GM21360 (cell line): ENCODE results near the gene FOXO1.

Source experiments
- ATAC-seq: cut with Tn5 transposase; IDR thresholded peaks from one replicate; pipeline ENCODE4 v1.9.1; 2021; ENCODE audit warnings: mild to moderate bottlenecking, moderate library complexity; ENCODE audit not compliant: unreplicated experiment

Gene FOXO1

DNA sequence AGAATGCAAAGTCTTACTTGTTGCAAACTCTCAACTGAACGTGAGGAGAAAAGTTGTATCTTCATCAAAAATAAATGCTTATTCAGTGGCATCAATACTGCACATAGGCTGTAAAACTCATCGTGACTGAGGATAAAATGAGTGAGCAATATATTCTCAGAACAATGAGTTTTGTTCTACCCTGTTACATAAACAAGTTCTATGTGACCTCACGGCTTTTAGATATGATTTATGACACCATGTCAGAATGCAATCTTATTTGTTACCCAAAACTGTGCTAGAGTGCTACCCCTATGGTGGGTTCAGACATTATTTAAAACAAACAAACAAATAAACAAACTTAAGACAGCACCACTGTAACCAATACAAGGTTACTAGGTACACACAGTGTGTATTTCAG is 55.4 kb downstream of the FOXO1 start:
- ATAC-seq, result no peak

DNA sequence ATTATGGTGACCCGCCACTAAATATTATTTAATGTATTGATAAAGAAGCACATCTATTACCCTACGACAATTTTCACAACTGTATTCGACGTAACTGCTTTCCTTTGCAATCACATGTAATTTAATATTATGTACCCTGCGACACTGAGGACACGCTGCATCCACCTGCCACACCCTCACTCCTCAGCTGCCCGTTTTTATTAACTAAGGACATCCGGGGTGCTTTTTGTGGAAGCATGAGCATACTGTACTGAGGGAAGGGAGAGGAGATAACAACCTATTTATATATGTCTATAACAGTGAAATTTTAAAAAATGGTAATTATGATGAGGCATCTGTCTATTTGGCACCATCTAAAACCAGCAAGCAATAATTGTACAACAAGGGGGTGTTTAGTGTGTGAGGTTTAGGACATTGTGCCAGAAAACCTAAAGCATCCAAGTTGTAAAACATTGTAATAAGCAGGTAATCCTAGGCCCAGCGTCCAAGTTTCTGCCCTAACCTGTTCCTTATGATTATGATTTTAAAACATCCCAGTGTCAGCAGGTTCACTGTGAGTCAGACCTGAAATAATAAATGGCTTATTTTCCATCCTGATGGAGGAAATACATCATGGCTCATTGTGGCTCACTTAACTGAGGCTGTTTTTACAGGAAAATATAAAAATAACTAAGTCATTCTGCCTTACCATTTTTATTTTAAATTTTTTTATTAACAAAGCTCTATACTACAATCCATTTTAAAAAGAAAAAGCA is 56.3 kb downstream of the FOXO1 start:
- no peak for ATAC-seq

DNA sequence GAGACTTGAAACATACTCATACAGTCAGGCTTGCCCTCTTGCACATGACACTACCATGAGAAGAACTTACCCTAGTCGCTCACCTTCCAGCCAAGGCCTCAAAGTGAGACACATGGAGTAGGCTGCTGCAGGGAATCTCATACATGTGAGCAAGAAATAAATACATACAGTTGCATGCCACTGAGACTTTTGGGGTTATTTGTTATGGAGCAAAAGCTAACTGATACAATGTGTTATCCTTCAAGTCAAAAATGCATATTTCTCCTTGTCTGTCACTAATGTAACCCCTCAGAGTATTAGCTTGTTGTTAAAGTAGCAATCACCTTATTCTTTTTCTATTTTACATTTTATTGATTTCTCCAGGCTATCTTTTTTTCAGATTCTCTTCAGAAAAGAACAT is 58.1 kb downstream of the FOXO1 start:
- ATAC-seq, result no peak

DNA sequence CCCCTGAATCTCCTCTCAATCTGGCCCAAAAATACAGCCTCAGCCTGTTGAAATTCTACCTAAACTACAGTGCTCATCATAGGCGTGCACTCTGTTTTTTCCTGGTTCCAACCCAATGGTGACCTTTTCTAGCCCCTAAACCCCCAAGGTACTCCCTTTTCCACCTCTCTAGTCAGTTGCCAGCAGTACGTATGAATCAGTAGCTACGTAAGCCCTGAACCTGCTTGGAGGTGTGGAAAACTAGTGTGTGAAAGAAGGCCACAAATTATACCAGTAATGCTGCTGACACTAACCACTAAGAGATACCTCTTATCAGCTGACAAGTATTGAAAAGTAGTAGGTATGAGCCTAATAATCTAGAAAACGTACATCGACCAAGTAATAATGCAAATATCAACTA is 60.9 kb downstream of the FOXO1 start:
- no peak for ATAC-seq

DNA sequence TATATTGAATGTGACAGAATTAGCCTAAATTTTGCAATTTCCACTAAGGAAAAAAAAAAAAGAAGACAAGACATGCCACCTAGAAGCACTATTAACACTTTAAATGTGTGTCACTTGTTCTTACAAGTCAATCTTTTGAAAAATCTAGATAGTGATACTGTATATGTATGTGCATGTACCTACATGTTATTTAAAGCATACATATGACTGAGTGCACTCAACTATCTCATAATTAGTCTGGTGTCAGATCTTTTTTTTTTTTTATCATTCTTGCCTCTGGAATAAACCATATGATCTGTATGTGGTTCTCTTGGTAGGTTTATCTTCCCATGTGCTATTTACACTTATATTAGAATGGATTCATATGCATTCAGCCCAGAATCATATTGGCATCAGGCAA is 62.3 kb downstream of the FOXO1 start:
- ATAC-seq, result no peak

DNA sequence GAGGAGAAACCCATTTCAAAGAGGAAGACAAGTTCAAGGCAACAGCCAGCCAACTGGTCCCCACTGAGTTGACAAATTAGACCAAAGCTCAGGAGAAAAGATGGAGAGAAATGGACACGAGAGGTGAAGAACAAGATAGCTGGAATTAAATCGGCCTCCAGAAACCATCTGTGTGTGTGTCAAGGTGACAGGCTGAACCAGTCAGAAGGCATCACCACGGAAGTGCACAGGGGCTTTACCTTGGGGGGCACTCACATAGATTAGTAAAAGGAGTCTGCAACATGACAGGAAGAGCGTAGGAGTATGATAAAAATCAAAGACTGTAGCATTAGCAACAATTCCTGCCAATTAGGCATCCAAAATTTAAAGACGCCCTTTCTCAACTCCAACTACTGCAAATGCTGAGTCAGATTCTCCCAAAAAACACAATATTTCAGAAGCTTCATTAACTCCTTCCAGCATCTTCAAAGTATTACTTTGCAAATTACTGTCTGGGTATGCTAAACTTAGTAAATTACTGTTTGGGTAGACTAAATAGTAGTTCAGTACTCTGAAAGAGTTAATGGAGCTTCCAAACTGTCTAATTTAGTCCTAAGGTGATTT is 66.2 kb downstream of the FOXO1 start:
- ATAC-seq, result no peak

DNA sequence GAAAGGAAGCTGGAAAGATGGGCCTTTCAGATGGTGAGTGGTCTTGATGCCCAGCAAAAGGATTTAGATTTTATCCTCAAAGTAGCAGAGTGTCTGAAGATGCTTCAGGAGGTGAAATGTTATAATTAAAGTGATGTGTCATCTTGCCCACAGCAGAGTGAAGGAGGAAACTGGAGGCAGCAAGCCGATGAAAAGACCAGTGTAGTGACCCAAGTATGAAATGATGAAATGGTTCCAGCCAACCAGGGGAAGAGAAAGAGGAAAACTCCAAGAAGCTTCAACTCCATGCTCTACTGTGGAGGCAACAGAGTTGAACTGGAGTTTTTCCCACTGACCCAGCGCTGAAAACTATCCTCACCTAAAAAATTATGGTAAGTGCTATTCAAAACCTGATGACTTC is 66.7 kb downstream of the FOXO1 start:
- no peak for ATAC-seq

DNA sequence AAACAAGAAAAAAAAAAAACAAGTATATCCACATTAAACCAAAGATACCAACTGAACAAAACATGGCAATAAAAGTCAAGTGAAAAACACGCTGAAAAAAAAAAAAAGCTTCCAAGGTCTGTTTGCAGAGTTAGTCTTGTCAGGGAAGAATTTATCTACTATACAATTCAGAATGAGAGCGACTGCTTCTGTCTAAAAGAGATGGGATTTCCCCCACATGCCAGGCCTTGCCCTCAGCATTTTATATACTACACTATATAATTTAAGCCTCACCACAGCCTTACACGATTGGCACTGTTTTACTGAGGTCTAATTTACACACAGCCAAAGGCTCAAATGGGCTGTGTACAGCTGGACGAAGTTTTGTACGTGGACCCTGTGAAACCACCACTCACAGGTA is 67.3 kb downstream of the FOXO1 start:
- no peak for ATAC-seq

DNA sequence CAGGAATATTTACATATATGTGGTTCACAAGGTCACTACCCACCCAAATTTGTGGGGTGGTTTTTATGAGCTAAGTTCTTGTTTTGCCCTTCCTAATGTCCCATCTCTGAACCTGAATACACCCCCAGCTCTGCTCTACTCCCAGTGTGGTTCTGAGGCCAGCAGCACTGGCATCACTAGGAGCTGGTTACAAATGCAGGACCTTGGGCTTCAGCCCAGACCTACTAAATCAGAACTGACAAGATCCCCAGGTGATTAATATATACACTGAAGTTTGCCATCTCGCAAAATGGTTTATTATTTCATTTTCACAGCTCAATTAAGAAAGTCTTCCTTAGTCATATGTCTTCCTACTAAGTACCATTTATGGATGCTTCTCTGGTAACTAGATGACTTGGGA is 67.9 kb downstream of the FOXO1 start:
- ATAC-seq, result no peak

DNA sequence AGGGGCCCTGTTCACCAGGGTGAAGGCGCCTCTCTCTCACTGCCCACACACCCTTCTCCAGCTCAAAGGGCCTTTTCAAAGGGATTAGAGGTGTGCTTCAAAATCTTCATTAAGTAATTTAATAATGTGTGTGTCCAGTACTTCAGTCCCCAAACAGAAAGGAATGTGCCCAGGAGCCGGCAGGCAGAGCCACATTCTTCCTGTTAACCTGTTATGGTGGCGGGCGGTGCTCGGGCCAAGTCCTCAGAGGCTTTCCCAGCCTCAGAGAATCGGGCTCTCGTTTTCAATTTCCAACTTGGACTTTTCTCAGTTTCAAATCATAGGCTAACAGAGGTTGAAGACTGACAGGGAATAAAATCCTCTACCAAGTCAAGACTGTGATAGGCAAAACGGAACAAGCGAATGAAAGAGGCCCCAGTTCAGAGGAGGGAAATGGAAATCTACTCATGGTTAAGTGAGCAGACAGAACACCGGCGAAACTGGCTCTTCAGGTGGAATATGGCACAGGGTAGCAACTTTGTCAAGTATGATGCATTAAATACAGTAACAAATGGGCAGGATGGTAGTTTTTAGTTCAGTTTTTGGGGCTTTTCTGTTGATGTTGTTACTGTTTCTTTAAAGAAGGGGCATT is 68.6 kb downstream of the FOXO1 start:
- ATAC-seq, result no peak

DNA sequence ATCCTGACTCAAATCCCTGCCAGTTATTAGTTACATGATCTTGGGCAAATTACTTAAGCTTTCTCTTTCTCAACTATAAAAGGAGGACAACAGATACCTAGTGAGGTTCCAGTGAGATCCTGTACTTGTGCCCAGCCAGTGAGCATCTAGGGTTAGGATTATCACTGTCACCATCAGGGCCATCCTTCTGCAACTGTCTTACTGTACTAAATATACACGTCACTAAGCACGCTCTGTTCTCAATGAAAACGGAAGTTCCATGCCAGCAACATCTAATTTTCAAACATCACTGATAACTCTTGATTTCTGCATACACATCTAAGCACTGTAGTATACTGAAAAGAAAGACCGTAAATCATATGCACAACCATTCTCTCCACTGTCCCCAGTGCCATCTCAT is 70.0 kb downstream of the FOXO1 start:
- no peak for ATAC-seq

DNA sequence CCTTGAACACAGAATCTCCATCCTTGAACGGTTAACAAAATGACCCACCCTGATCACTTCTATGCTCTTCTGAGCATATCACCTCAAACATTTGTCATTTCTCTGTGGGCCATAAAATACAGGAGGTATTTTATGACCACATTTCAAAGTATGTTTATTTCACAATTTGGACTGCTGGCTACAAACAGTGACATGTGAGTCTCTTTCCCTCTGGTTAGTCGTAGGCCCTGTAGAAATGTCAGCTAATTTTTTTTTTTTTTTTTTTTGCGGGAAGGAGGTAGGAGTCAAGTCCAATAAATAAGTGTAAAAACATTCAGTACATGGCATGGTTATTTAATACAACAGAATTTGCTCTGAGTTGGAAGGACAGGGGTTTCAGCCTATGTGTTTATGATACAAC is 70.7 kb downstream of the FOXO1 start:
- no peak for ATAC-seq

DNA sequence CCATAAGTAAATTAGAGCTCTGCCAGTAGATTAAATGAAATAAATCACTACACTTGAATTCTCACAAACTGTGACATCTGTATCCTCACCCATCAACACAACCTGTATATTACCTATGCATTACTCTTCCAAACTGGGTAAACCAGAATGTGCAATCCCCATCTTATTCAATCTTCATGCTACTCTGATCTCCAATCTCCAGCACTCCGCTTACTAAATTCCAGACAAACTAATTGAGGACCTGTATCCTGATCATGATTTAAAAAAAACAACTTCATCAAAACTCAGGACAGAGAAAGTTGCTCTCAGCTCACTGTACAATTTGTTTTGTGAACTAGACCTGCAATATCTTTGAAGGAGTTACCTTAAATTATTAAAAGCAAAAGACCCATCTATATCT is 74.4 kb downstream of the FOXO1 start:
- ATAC-seq, result no peak

DNA sequence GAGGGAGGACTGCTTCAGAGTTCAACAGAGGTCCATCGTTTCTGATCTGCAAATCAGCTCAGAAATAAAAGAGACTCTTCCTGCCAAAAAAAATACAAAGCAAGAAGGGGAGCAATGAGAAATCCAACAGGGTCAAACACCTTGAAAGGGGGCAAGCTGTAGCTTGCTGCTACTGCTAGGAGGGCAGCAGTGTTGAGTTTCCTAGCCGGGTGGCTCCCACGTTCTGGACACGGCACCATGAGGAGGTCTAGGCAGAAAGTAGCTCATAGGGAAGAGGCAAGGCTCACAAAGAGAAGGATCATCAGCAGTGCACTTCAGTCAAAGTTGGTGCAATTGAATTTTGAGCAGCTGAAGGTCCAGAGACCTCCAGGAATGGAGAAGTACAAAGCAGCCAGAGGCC is 75.3 kb downstream of the FOXO1 start:
- no peak for ATAC-seq

DNA sequence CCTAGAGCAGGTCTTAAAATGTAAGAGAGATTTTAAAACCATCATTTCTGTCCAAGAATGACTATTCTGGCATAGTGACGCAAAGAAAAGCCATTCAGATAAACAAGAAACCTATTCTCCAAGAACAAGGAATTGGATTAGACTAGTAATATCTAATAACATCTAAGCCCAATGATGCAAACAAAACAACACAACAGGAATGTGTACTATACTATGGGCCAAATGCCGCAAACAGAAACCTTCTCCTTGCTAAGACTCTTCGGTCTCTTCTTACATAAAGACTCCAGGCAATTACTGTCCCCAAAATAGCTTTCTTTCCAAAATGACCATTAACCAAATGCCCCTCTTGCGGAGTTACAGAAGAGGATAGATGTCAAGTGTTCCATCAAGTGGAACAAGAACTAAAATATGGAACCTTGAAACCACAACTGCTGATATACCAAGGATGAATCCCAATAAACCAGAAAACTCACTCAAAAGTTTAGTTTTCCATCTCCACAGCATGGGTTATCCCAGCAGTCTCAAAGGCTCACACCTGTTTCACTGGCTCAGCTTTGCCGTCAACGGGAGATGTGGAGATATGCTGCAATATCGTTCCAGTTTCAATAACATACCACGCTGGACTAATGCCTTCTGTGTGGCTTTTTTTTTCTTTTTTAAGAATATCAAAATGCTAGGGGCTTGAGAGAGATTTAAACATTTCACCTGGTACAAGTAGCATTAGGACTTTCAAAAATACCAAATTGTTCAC is 76.2 kb downstream of the FOXO1 start:
- no peak for ATAC-seq

DNA sequence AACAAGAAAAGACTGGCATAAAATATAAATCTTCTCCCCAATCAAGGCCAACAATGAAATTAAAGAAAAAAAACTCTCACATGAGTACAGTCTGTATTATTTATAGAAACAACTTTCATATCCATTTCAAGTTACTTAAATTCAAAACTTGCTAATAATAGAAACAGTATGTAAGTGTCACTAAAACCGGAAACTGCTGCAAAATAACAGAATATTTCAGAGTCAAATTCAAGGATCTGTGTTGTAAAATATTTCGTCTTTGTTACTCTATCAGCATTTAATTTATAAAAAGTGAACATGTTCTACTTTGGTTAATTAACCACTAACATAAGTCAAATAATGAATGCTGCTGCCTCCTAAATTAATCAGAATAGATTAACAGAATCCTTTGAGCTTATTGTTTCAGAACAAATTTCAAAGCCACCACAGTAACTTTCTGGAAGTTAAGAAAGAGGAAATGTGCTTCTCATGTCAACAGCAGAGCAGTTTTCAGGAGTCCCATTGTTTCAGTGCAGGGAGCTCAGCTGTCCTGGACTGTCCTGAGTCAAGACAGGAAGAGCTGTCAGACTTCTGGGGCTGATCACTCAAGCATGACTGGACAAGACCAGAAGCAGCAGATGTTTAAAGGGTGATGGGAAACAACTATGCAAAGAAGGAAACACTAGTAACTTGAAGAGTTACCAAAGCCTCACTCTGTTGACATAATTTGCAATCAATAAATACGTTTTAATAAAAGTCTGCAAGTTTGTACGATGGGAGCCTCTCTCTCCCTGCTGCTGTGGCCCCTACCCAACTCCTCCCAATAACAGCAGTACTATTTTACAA is 76.9 kb downstream of the FOXO1 start:
- ATAC-seq, result peak; percentile 78

DNA sequence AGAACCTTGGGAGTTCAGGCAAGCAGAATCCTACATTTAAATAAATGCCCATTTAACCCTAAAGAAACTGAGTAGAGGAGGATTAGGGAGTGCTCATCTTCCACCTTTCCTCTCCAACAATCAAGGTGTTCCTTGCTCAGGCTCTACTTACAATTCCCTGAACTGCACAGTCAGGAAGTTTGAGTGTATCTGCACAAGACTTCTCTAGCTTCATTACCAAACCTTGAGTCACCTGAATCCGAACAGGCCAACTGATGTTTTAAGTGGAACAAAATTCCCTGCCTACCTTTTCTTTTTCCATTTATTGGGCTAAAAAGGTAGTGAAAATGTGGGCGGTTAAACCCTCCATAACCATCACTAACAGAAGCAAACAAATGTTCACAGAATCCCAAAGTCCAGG is 78.3 kb downstream of the FOXO1 start:
- no peak for ATAC-seq

DNA sequence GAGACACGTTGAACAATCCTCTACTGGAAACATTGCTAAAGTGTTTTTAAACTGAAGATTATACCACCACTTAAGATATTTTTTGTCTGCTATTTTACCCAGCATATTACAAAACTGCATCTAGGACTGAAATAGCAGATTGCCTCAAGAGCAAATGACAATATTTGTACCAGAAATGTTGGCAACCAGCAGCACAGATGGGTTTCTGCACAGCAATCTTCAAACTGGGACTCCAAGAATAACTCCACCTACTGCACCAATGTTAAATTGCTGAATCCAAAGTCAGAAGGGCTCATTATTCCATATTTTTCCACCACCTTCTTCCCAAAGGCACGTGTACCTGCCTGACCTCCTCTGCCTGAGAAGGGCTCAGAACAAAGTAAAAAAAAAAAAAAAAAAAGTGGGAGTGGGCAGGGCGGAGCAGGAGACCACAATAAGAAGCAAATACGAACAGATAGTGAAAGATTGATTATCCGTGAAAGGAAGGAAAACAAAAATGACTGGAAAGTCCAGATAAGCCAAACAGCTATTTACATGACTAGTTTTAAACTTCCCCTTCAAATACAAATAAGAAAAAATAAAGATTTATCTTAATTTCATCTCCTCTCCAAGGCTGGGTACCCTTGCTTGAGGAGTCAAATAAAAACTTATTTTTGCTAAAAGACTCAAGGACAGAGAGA is 79.4 kb downstream of the FOXO1 start:
- ATAC-seq, result no peak

DNA sequence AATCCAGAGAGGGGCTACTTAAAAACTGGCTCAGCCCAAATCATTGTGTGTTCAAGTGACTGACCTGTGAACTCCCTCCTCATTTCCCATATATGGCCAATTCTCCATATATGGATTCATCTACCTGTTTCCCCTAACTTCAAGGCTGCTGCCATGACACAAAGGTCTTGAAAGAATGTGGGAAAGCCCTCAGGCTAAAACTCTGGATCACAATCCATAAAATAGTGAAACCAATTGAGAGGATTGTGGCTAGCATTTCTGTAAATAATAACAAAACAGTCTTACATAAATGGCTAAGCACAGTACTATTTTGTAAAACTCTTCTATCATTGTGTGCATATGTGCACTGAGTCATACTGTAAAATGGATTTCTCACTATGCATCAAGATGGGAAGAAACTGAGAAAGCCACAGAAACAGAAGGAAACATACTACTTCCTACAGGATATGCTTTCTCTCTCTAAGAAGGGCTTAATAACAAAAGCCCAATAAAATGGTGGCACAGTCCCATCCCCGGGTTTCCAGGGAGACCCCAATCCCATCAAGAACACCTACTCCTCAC is 80.5 kb downstream of the FOXO1 start:
- ATAC-seq, result no peak

DNA sequence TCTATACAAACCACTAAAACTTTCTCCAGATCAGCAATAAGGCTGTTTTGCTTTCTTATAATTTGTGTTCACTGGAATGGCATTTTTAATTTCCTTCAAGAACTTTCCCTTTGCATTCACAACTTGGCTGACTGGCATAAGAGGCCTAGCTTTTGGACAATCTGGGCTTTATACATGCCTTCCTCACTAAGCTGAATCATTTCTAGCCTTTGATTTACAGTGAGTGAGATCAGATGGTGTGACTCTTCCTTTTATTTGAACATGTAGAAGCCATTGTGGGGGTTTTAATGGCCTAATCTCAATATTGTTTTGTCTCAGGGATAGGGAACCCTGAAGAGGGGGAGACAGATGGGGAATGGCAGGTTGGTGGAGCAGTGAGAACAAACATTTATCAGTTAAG is 82.7 kb downstream of the FOXO1 start:
- ATAC-seq, result no peak
